CD4-positive, alpha-beta T cell treated with Interleukin-4 for 1 hour (primary cell): ENCODE measurements around the gene KLHL30.

Experiments used
- DNase-seq, 2 donors: peaks; one replicate each; pipeline ENCODE4 v3.0.0-alpha.2; 2020 to 2022

The KLHL30 gene

DNA sequence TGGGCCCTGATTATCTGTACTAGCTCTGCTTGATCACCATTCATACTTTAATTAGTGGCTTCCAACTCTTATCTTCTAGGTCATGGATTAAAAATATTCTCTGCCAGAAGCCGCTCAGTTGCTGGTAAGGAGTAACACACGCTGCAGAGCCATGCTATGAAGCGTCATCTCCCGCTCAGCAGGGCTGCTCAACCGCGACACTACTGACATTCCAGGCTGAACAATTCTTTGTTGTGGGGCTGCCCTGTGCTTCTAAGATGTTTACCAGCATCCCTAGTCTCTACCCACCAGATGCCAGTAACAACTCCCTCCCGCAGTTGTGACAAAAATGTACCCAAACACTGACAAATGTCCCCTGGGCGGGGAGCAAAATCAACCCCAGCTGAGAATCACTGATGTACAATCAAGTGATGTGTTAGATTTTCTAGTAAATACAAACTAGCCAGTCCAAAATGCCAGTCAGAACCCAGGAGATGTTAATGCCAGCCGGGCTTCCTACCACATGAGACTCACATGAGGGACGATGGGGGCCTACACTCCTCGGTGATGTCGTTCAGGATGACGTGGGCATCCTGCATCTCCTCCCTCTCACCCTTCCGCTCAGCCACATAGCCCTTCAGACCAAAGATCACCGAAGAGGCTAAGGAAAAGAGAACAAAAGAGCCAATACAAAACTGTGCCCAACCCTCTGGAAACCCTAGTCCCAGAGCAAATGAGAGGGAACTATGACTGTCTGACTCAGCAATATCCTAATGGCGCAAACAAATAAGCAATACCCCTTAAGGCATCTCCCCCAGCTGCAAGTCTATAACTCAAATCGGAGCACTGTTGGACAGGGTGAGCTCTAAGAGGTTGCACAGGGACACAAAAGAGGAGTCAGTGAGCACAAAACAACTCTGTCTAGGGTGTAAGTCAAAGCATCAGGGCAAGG lies 49.4 kb downstream of the KLHL30 start:
- no peak for DNase-seq

- DNase-seq: no peak
Observed at GRCh38 chr2:238190445-238190844, 52.0 kb downstream of the KLHL30 start.
